ENCODE measurements around the gene DMKN.

Gene DMKN

GRCh38 chr19:35549174-35549788, 35.8 kb upstream of the DMKN start:
- peak; percentile 94 for DNase-seq

GRCh38 chr19:35546532-35546931, 33.1 kb upstream of the DMKN start:
- DNase-seq = no peak

- DNase-seq = peak; percentile 61
These were observed 32.5 kb upstream of the DMKN start for GRCh38 chr19:35545855-35546381.

GRCh38 chr19:35545001-35545854, 31.8 kb upstream of the DMKN start, which contains the start of gene TMEM147:
TMEM147 (plus strand) TSS chr19:35545626; CDS start chr19:35545740, 114 bp downstream.
- DNase-seq = peak; percentile 94

GRCh38 chr19:35544110-35544802, 30.8 kb upstream of the DMKN start:
- DNase-seq = no peak

- no peak for DNase-seq
These were observed 30.0 kb upstream of the DMKN start for GRCh38 chr19:35543280-35544109.

GRCh38 chr19:35542209-35542608, 28.8 kb upstream of the DMKN start:
- DNase-seq = no peak

GRCh38 chr19:35540356-35540927, 27.0 kb upstream of the DMKN start:
- no peak for DNase-seq

- DNase-seq = no peak
These were observed 26.4 kb upstream of the DMKN start for GRCh38 chr19:35539850-35540249.

GRCh38 chr19:35539314-35539713, 25.9 kb upstream of the DMKN start:
- no peak for DNase-seq

GRCh38 chr19:35534803-35535480, 21.5 kb upstream of the DMKN start:
- no peak for DNase-seq

- peak; percentile 55 for DNase-seq
These were observed 20.5 kb upstream of the DMKN start for GRCh38 chr19:35533822-35534392.

GRCh38 chr19:35533201-35533821, 19.9 kb upstream of the DMKN start, which contains the start of gene GAPDHS:
GAPDHS (plus strand) TSS chr19:35533456; CDS start chr19:35533528, 72 bp downstream.
- DNase-seq = no peak

- no peak for DNase-seq
These were observed 17.8 kb upstream of the DMKN start for GRCh38 chr19:35531291-35531690.

GRCh38 chr19:35529241-35530218, 16.1 kb upstream of the DMKN start:
- no peak for DNase-seq

GRCh38 chr19:35528218-35529038, 15.0 kb upstream of the DMKN start, which contains the start of gene SBSN:
SBSN (minus strand) TSS chr19:35528311; CDS start chr19:35528281, 30 bp downstream.
- DNase-seq = no peak

GRCh38 chr19:35525873-35526272, 12.4 kb upstream of the DMKN start:
- DNase-seq = no peak

GRCh38 chr19:35524181-35524837, 10.9 kb upstream of the DMKN start:
- DNase-seq = no peak

Measured in hematopoietic multipotent progenitor cell treated with erythropoietin and hydrocortisone succinate and interleukin-3 and kit ligand, for 6 days (in vitro differentiated cells).